OCI-LY1 (cell line): ENCODE measurements around the gene DPH6.

Experiments
- CTCF ChIP-seq: fragments of 200-600 bp; sonication (generic), shearing (Covaris generic); IDR thresholded peaks from 2 replicates; pipeline ENCODE4 v1.5.1; 2017; ENCODE audit warnings: mild to moderate bottlenecking, antibody characterized with exemption, low read length, moderate library complexity, mixed read lengths
- EZH2 ChIP-seq: fragments of 200-600 bp; sonication (generic), shearing (Covaris generic); IDR thresholded peaks from 2 replicates; pipeline ENCODE4 v1.8.0; 2017; ENCODE audit warnings: borderline replicate concordance, mixed run types, mild to moderate bottlenecking, antibody characterized with exemption, low read length, moderate library complexity, mixed read lengths

DNA sequence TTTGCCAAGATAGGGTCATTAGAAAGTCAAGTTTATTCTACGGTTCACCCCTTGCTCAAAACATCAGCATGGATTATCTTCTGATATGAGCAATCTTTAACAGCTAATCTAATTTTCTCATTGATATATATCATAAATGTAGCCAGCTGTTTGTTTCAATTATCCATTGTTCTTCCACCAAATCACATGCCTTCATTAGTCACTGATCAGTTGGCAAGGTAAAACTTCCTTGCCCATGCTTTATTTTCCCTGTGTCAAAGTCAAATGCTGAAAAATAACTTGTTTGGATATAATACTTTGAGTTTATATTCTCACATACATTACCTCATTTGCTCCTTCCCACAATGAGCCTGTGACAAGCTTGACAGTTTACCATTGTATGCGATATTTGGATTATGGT, 60.6 kb downstream of the DPH6 start:
- TF ChIP-seq EZH2 (no peak), CTCF (no peak)
